Uterus (tissue), 4 donors: ENCODE results near the gene SAYSD1. TPM values are rescaled to one million over a fixed set of nuclear protein-coding genes. Genes with fewer than 3 reads are reported as not detected.

ENCODE experiments used
- DNase-seq, 2 donors: peaks; one replicate each; pipeline ENCODE4 v3.0.0-alpha.2; 2019 to 2020
- H3K27ac ChIP-seq, 2 donors: fragments of 200-600 bp; sonication (generic); 1 replicate in 1 of 2; 2 replicates in 1 of 2; pipeline ENCODE4 v1.5.1; 2016 to 2018
- H3K27me3 ChIP-seq, 2 donors: fragments of 200-600 bp; sonication (generic); one replicate each; pipeline ENCODE4 v1.5.1; 2018 to 2019; ENCODE audit warnings: control low read depth in 1 of 2
- H3K36me3 ChIP-seq, 2 donors: fragments of 200-600 bp; sonication (generic); one replicate each; pipeline ENCODE4 v1.5.1; 2019; ENCODE audit warnings: control low read depth in 1 of 2
- H3K4me1 ChIP-seq, 2 donors: fragments of 200-600 bp; sonication (generic); one replicate each; pipeline ENCODE4 v1.5.1; 2018 to 2019; ENCODE audit warnings: control low read depth in 1 of 2
- H3K4me3 ChIP-seq, 2 donors: fragments of 200-600 bp; sonication (generic); 1 replicate in 1 of 2; 2 replicates in 1 of 2; pipeline ENCODE4 v1.5.1; 2018 to 2019; ENCODE audit warnings: mild to moderate bottlenecking in 1 of 2
- H3K9me3 ChIP-seq, 2 donors: fragments of 200-600 bp; sonication (generic); one replicate each; pipeline ENCODE4 v1.5.1; 2019; ENCODE audit warnings: control low read depth in 1 of 2
- CTCF ChIP-seq, 4 experiments: fragments of 200-600 bp in 2 of 4; fragments of 450-650 bp in 2 of 4; sonication (generic) in 2 of 4; IDR thresholded peaks; one replicate each; pipeline ENCODE4 v1.5.1; 2016 to 2019; ENCODE audit warnings: antibody characterized with exemption in 4 of 4, mild to moderate bottlenecking in 2 of 4, moderate library complexity in 1 of 4
- POLR2A ChIP-seq, 2 donors: fragments of 450-650 bp; IDR thresholded peaks; one replicate each; pipeline ENCODE4 v1.6.1; 2016; ENCODE audit warnings: antibody characterized with exemption in 2 of 2, mild to moderate bottlenecking in 1 of 2, moderate library complexity in 1 of 2
- intact Hi-C: fragments of 100-400 bp; cut with DNase I; formaldehyde crosslinking; loops from one replicate; pipeline ENCODE4 v1.15.1; 2023; ENCODE audit warnings: low total_unique reads
- total RNA-seq, 4 donors: library from RNA; depleted of rRNA in 3 of 4; stranded (reverse); fragments of >200 nt in 3 of 4; gene quantifications; one replicate each; pipeline versions ENCODE4 v1.1.0 to v1.2.4, GENCODE V29; 2014 to 2023
- donor health status: DM: yes; HTN: yes; CAD: no.

SAYSD1 gene
- total RNA-seq, 4 donors from 2014 or later = 10.3 to 34.8 (median 15.9) TPM

GRCh38 chr6:39086711-39087110 lies 28.3 kb downstream of the SAYSD1 start:
- intact Hi-C loops = no loop called here
- no peaks in the 10 kb centered on the region for H3K27me3 ChIP-seq
- no peak for TF ChIP-seq CTCF (IDR thresholded peaks at IDR 0.05)
- no peak for TF ChIP-seq POLR2A (IDR thresholded peaks at IDR 0.05)
- no peak overlapping the region for H3K4me3 ChIP-seq
- H3K27ac ChIP-seq = no peak overlapping the region
- no peak for DNase-seq
- no peaks in the 10 kb centered on the region for H3K36me3 ChIP-seq
- no peaks in the 10 kb centered on the region for H3K4me1 ChIP-seq
- no peaks in the 10 kb centered on the region for H3K9me3 ChIP-seq

GRCh38 chr6:39086294-39086693 lies 28.7 kb downstream of the SAYSD1 start:
- H3K9me3 ChIP-seq = no peaks in the 10 kb centered on the region
- no peak overlapping the region for H3K4me3 ChIP-seq
- no peak overlapping the region for H3K27ac ChIP-seq
- intact Hi-C loops = no loop called here
- TF ChIP-seq POLR2A (IDR thresholded peaks at IDR 0.05) = no peak
- no peak for TF ChIP-seq CTCF (IDR thresholded peaks at IDR 0.05)
- no peak for DNase-seq
- H3K27me3 ChIP-seq = no peaks in the 10 kb centered on the region
- no peaks in the 10 kb centered on the region for H3K36me3 ChIP-seq
- H3K4me1 ChIP-seq = no peaks in the 10 kb centered on the region

GRCh38 chr6:39085129-39085797 lies 29.7 kb downstream of the SAYSD1 start:
- no peaks in the 10 kb centered on the region for H3K9me3 ChIP-seq
- H3K27ac ChIP-seq = no peak overlapping the region
- no peaks in the 10 kb centered on the region for H3K4me1 ChIP-seq
- intact Hi-C loops = no loop called here
- TF ChIP-seq CTCF (IDR thresholded peaks at IDR 0.05) = no peak
- no peak for TF ChIP-seq POLR2A (IDR thresholded peaks at IDR 0.05)
- H3K4me3 ChIP-seq = no peak overlapping the region
- no peaks in the 10 kb centered on the region for H3K36me3 ChIP-seq
- no peaks in the 10 kb centered on the region for H3K27me3 ChIP-seq
- no peak for DNase-seq

GRCh38 chr6:39084506-39084905 lies 30.5 kb downstream of the SAYSD1 start:
- Histone ChIP-seq H3K36me3 (no peaks in the 10 kb centered on the region), H3K27me3 (no peaks in the 10 kb centered on the region), H3K9me3 (no peaks in the 10 kb centered on the region), H3K4me3 (no peak overlapping the region), H3K27ac (no peak overlapping the region), H3K4me1 (no peaks in the 10 kb centered on the region)
- intact Hi-C loops = no loop called here
- no peak for DNase-seq
- TF ChIP-seq POLR2A (IDR thresholded peaks at IDR 0.05) (no peak), CTCF (IDR thresholded peaks at IDR 0.05) (no peak)

GRCh38 chr6:39083231-39083634 lies 31.8 kb downstream of the SAYSD1 start:
- DNase-seq = no peak
- Histone ChIP-seq H3K4me1 (no peaks in the 10 kb centered on the region), H3K27me3 (no peaks in the 10 kb centered on the region), H3K4me3 (no peak overlapping the region), H3K36me3 (no peaks in the 10 kb centered on the region), H3K27ac (no peak overlapping the region), H3K9me3 (no peaks in the 10 kb centered on the region)
- TF ChIP-seq POLR2A (IDR thresholded peaks at IDR 0.05) (no peak), CTCF (IDR thresholded peaks at IDR 0.05) (no peak)
- intact Hi-C loops = no loop called here
